SK-N-SH (cell line): Measurements from ENCODE around the gene CIAO1. TPM values are rescaled to one million over a fixed set of nuclear protein-coding genes. Genes with fewer than 3 reads are reported as not detected.

Experiments used
- CTCF ChIA-PET: fragments of 300-600, 350-600 bp; formaldehyde crosslinking; extraction: SDS; loops from one replicate; lab custom pipeline; 2021; lab: Yijun Ruan, JAX
- POLR2A ChIA-PET: fragments of 350-600 bp; sonication (Branson Sonifier 250); formaldehyde crosslinking; extraction: SDS; loops from one replicate; lab custom pipeline; 2020; ENCODE audit warnings: antibody characterized with exemption, inconsistent platforms; lab: Yijun Ruan, JAX
- DNase-seq: peaks from one replicate; pipeline ENCODE4 v3.0.0; 2012
- H2AFZ ChIP-seq: fragments of 200-600 bp; sonication (generic); 2 replicates; pipeline ENCODE4 v1.8.1; 2016; ENCODE audit warnings: antibody characterized with exemption, mild to moderate bottlenecking, low read depth
- H3F3A ChIP-seq: fragments of 200-600 bp; sonication (generic); replicated peaks from 2 replicates; pipeline ENCODE3; 2016; ENCODE audit warnings: antibody characterized with exemption, mild to moderate bottlenecking; ENCODE audit not compliant: insufficient read depth
- H3K27ac ChIP-seq, 2 experiments: fragments of 200-500 bp in 1 of 2; fragments of 200-600 bp in 1 of 2; sonication (Bioruptor generic) in 1 of 2; sonication (generic), shearing (Covaris generic) in 1 of 2; 2 replicates each; pipeline versions ENCODE4 v1.5.1 to v1.6.1; 2014 to 2016; ENCODE audit warnings: low read depth in 2 of 2, inconsistent platforms in 1 of 2, low read length in 1 of 2, mild to moderate bottlenecking in 1 of 2, mixed read lengths in 1 of 2
- H3K27me3 ChIP-seq: fragments of 200-600 bp; sonication (generic), shearing (Covaris generic); 2 replicates; pipeline ENCODE4 v1.6.1; 2016; ENCODE audit warnings: mixed run types; ENCODE audit not compliant: insufficient read depth
- H3K36me3 ChIP-seq, 2 experiments: fragments of 200-500 bp in 1 of 2; fragments of 200-600 bp in 1 of 2; sonication (Bioruptor generic) in 1 of 2; sonication (generic) in 1 of 2; replicated peaks in 1 of 2; 2 replicates each; pipeline versions ENCODE3 to v1.5.1; 2014 to 2016; ENCODE audit warnings: low read length in 1 of 2, mild to moderate bottlenecking in 1 of 2; ENCODE audit not compliant: insufficient read depth in 2 of 2, control insufficient read depth in 1 of 2
- H3K4me1 ChIP-seq, 2 experiments: fragments of 200-500 bp in 1 of 2; fragments of 200-600 bp in 1 of 2; sonication (Bioruptor generic) in 1 of 2; sonication (generic), shearing (Covaris generic) in 1 of 2; 2 replicates each; pipeline versions ENCODE4 v1.5.1 to v1.6.1; 2014 to 2016; ENCODE audit warnings: low read depth in 1 of 2, low read length in 1 of 2, mixed run types in 1 of 2; ENCODE audit not compliant: insufficient read depth in 2 of 2, control insufficient read depth in 1 of 2
- H3K4me2 ChIP-seq: fragments of 200-600 bp; sonication (generic), shearing (Covaris generic); 2 replicates; pipeline ENCODE4 v1.6.1; 2017; ENCODE audit warnings: mixed run types
- H3K4me3 ChIP-seq, 2 experiments: fragments of 200-500 bp in 1 of 2; fragments of 200-600 bp in 1 of 2; sonication (Bioruptor generic) in 1 of 2; sonication (generic), shearing (Covaris generic) in 1 of 2; 2 replicates each; pipeline versions ENCODE4 v1.5.1 to v1.8.1; 2014 to 2016; ENCODE audit warnings: low read depth in 2 of 2, inconsistent platforms in 1 of 2, low read length in 1 of 2, mild to moderate bottlenecking in 1 of 2, mixed read lengths in 1 of 2, moderate library complexity in 1 of 2
- H3K79me2 ChIP-seq: fragments of 200-600 bp; sonication (generic); 2 replicates; pipeline ENCODE4 v1.8.1; 2017; ENCODE audit warnings: mild to moderate bottlenecking; ENCODE audit not compliant: insufficient read depth
- H3K9ac ChIP-seq: fragments of 200-600 bp; sonication (generic); 2 replicates; pipeline ENCODE4 v1.6.1; 2017; ENCODE audit warnings: mixed run types
- H3K9me2 ChIP-seq: fragments of 200-600 bp; sonication (generic); 2 replicates; pipeline ENCODE4 v1.6.1; 2017; ENCODE audit warnings: mixed run types
- H3K9me3 ChIP-seq: fragments of 200-600 bp; sonication (generic); 2 replicates; pipeline ENCODE4 v1.6.1; 2017; ENCODE audit warnings: mixed run types, mild to moderate bottlenecking, moderate library complexity
- H4K20me1 ChIP-seq: fragments of 200-600 bp; sonication (generic); 2 replicates; pipeline ENCODE4 v1.6.1; 2017; ENCODE audit warnings: mild to moderate bottlenecking, mixed run types; ENCODE audit not compliant: insufficient read depth
- ELF1 ChIP-seq: IDR thresholded peaks from 2 replicates; pipeline ENCODE4 v1.4.0; 2012
- EP300 ChIP-seq, 2 experiments: IDR thresholded peaks; 2 replicates each; pipeline versions ENCODE4 v1.4.0 to v1.6.1; 2012; ENCODE audit warnings: borderline replicate concordance in 1 of 2, low read depth in 1 of 2, low read length in 1 of 2
- FOSL2 ChIP-seq: IDR thresholded peaks from 2 replicates; pipeline ENCODE4 v1.4.0; 2012; ENCODE audit warnings: low read depth, mild to moderate bottlenecking, moderate library complexity, borderline replicate concordance
- FOXM1 ChIP-seq: IDR thresholded peaks from 2 replicates; pipeline ENCODE4 v1.4.0; 2012; ENCODE audit warnings: low read depth, mild to moderate bottlenecking
- GABPA ChIP-seq: IDR thresholded peaks from 2 replicates; pipeline ENCODE4 v1.4.0; 2012; ENCODE audit warnings: low read depth, mild to moderate bottlenecking
- JUND ChIP-seq: IDR thresholded peaks from 2 replicates; pipeline ENCODE4 v1.4.0; 2012
- MAX ChIP-seq: IDR thresholded peaks from 2 replicates; pipeline ENCODE4 v1.4.0; 2012; ENCODE audit warnings: low read depth
- MEF2A ChIP-seq: IDR thresholded peaks from 2 replicates; pipeline ENCODE4 v1.4.0; 2012; ENCODE audit warnings: low read depth, borderline replicate concordance
- NFIC ChIP-seq: IDR thresholded peaks from 2 replicates; pipeline ENCODE4 v1.4.0; 2012; ENCODE audit warnings: borderline replicate concordance
- RAD21 ChIP-seq: IDR thresholded peaks from 2 replicates; pipeline ENCODE4 v1.6.1; 2012; ENCODE audit warnings: mild to moderate bottlenecking, low read length
- RCOR1 ChIP-seq: fragments of 150-350 bp; IDR thresholded peaks from 2 replicates; pipeline ENCODE4 v1.6.1; 2017; ENCODE audit warnings: antibody characterized with exemption, low read length
- SMC3 ChIP-seq: IDR thresholded peaks from 2 replicates; pipeline ENCODE4 v1.6.1; 2012; ENCODE audit warnings: low read depth, low read length, improper control_type of control experiment
- TAF1 ChIP-seq: IDR thresholded peaks from 2 replicates; pipeline ENCODE4 v1.6.1; 2012; ENCODE audit warnings: low read depth, mild to moderate bottlenecking, low read length, moderate library complexity, borderline replicate concordance
- TCF12 ChIP-seq: IDR thresholded peaks from 2 replicates; pipeline ENCODE4 v1.4.0; 2012
- ZBTB33 ChIP-seq: IDR thresholded peaks from 2 replicates; pipeline ENCODE4 v1.4.0; 2012; ENCODE audit warnings: low read depth, borderline replicate concordance
- WGBS: methylation state at CpG from one replicate; pipeline ENCODE4 v1.1.6; 2017; ENCODE audit warnings: low lambda C conversion rate; 5-methylcytosine and 5-hydroxymethylcytosine counted together
- polyA plus RNA-seq, 3 experiments: library from polyadenylated mRNA; depleted of rRNA; stranded (reverse); fragments of >200 nt; gene quantifications; 2 replicates each; pipeline ENCODE4 v1.2.3, GENCODE V29; 2012
- TF ChIP-seq, protein P1 (sequence below): fragments of 200-600 bp; sonication (generic); IDR thresholded peaks from 2 replicates; pipeline ENCODE4 v1.6.1; 2017; ENCODE audit warnings: antibody characterized with exemption, mild to moderate bottlenecking, moderate library complexity
- TF ChIP-seq, protein P2 (sequence below): fragments of 150-350 bp; IDR thresholded peaks from 2 replicates; pipeline ENCODE4 v1.6.1; 2017; ENCODE audit warnings: antibody characterized with exemption, low read length, low read depth, borderline replicate concordance
- TF ChIP-seq, protein P3 (sequence below): IDR thresholded peaks from 2 replicates; pipeline ENCODE4; 2012

CIAO1 gene
- polyA plus RNA-seq, 1 of the 3 experiments (the other 2 are of a cell fraction), result 120 TPM

DNA sequence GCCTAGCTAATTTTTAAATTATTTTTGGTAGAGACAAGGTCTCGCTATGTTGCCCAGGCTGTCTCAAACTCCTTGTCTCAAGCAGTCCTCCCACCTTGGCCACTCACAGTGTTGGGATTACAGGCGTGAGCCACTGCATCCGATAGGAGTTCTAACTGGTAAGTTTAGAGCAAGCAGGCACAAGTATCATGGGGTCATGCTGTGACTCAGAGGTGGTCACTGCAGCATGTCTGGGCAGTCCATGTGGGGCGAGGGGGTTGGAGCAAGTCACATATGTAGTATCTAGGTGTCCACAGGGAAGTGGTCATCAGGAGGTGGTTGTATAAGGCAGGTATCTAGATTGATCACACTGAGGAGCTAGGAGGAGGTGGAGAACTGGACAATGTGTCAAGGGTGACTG lies 34.7 kb upstream of the CIAO1 start:
- no peak for TF ChIP-seq MEF2A
- no peak for TF ChIP-seq MAX
- TF ChIP-seq NFIC, result no peak
- no peak for TF ChIP-seq RCOR1
- TF ChIP-seq TAF1, result no peak
- no peak for TF ChIP-seq RAD21
- no peak for TF ChIP-seq FOXM1
- TF ChIP-seq ZBTB33, result no peak
- TF ChIP-seq, protein P1, sequence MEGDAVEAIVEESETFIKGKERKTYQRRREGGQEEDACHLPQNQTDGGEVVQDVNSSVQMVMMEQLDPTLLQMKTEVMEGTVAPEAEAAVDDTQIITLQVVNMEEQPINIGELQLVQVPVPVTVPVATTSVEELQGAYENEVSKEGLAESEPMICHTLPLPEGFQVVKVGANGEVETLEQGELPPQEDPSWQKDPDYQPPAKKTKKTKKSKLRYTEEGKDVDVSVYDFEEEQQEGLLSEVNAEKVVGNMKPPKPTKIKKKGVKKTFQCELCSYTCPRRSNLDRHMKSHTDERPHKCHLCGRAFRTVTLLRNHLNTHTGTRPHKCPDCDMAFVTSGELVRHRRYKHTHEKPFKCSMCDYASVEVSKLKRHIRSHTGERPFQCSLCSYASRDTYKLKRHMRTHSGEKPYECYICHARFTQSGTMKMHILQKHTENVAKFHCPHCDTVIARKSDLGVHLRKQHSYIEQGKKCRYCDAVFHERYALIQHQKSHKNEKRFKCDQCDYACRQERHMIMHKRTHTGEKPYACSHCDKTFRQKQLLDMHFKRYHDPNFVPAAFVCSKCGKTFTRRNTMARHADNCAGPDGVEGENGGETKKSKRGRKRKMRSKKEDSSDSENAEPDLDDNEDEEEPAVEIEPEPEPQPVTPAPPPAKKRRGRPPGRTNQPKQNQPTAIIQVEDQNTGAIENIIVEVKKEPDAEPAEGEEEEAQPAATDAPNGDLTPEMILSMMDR, result no peak
- TF ChIP-seq, protein P2, sequence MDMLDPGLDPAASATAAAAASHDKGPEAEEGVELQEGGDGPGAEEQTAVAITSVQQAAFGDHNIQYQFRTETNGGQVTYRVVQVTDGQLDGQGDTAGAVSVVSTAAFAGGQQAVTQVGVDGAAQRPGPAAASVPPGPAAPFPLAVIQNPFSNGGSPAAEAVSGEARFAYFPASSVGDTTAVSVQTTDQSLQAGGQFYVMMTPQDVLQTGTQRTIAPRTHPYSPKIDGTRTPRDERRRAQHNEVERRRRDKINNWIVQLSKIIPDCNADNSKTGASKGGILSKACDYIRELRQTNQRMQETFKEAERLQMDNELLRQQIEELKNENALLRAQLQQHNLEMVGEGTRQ, result no peak
- no peak for TF ChIP-seq ELF1
- no peak for TF ChIP-seq GABPA
- TF ChIP-seq SMC3, result no peak
- no peak for TF ChIP-seq FOSL2
- TF ChIP-seq TCF12, result no peak
- no peak for TF ChIP-seq EP300 (IDR thresholded peaks at IDR 0.05; ENCODE audit: borderline replicate concordance in 1 of 2, low read depth in 1 of 2, low read length in 1 of 2)
- TF ChIP-seq, protein P3, sequence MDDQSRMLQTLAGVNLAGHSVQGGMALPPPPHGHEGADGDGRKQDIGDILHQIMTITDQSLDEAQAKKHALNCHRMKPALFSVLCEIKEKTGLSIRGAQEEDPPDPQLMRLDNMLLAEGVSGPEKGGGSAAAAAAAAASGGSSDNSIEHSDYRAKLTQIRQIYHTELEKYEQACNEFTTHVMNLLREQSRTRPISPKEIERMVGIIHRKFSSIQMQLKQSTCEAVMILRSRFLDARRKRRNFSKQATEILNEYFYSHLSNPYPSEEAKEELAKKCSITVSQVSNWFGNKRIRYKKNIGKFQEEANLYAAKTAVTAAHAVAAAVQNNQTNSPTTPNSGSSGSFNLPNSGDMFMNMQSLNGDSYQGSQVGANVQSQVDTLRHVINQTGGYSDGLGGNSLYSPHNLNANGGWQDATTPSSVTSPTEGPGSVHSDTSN, result no peak
- no peak for TF ChIP-seq JUND
- H3K79me2 ChIP-seq, result peaks cover 13% of the 10 kb centered on the region; the same call in 1 of the 2 replicates
- POLR2A ChIA-PET, result no interaction called here
- H3K27ac ChIP-seq, result no peak overlapping the region
- 95% methylated on average over 4 of the region's 4 CpGs for WGBS
- H3K4me1 ChIP-seq, result no peaks in the 10 kb centered on the region; a peak in 1 of 4 replicates
- H3F3A ChIP-seq, result no peaks in the 10 kb centered on the region
- CTCF ChIA-PET, result interaction anchor here (2.2 kb wide), 1 partner anchor 29 kb away, joined by 8 read pairs; no protein-coding TSS in a partner anchor
- no peak overlapping the region for H3K4me2 ChIP-seq
- no peak overlapping the region for H3K9ac ChIP-seq
- H3K9me2 ChIP-seq, result no peaks in the 10 kb centered on the region
- DNase-seq, result no peak
- H3K36me3 ChIP-seq, result no peaks in the 10 kb centered on the region
- H3K4me3 ChIP-seq, result no peak overlapping the region
- no peak overlapping the region for H2AFZ ChIP-seq
- no peaks in the 10 kb centered on the region for H4K20me1 ChIP-seq
- H3K27me3 ChIP-seq, result no peaks in the 10 kb centered on the region
- H3K9me3 ChIP-seq, result no peaks in the 10 kb centered on the region
